H9 (cell line): ENCODE data around the gene NKX2-2. TPM values are rescaled to one million over a fixed set of nuclear protein-coding genes. Genes with fewer than 3 reads are reported as not detected.

Experiments used
- DNase-seq: peaks from one replicate; pipeline ENCODE4 v3.0.0-alpha.2; 2017
- H2AFZ ChIP-seq: one replicate; pipeline ENCODE4 v1.6.1; 2013; ENCODE audit warnings: mild to moderate bottlenecking, low read length, control low read depth, moderate library complexity
- H2AK5ac ChIP-seq: 2 replicates; pipeline ENCODE4 v1.6.1; 2013; ENCODE audit warnings: low read length, control low read depth, mixed read lengths; ENCODE audit not compliant: insufficient read length
- H2BK120ac ChIP-seq: one replicate; pipeline ENCODE4 v1.6.1; 2013; ENCODE audit warnings: low read depth, mild to moderate bottlenecking, low read length, control low read depth, inconsistent platforms; ENCODE audit not compliant: poor library complexity, severe bottlenecking
- H2BK12ac ChIP-seq: 2 replicates; pipeline ENCODE4 v1.6.1; 2013; ENCODE audit warnings: low read length, control low read depth, mixed read lengths, low read depth; ENCODE audit not compliant: insufficient read length
- H2BK15ac ChIP-seq: 2 replicates; pipeline ENCODE4 v1.6.1; 2013; ENCODE audit warnings: low read depth, low read length, control low read depth
- H2BK20ac ChIP-seq: one replicate; pipeline ENCODE4 v1.6.1; 2013; ENCODE audit warnings: low read depth, mild to moderate bottlenecking, low read length, control low read depth, inconsistent platforms; ENCODE audit not compliant: poor library complexity, severe bottlenecking
- H2BK5ac ChIP-seq: 2 replicates; pipeline ENCODE4 v1.6.1; 2013; ENCODE audit warnings: low read length, control low read depth, mixed read lengths; ENCODE audit not compliant: insufficient read length
- H3K14ac ChIP-seq: 2 replicates; pipeline ENCODE4 v1.6.1; 2013; ENCODE audit warnings: low read length, control low read depth; ENCODE audit not compliant: insufficient read depth
- H3K18ac ChIP-seq: 2 replicates; pipeline ENCODE4 v1.6.1; 2013; ENCODE audit warnings: low read depth, mild to moderate bottlenecking, mixed read lengths, low read length, control low read depth; ENCODE audit not compliant: insufficient read length
- H3K23ac ChIP-seq: 2 replicates; pipeline ENCODE4 v1.6.1; 2013; ENCODE audit warnings: low read length, control low read depth, mixed read lengths, low read depth; ENCODE audit not compliant: insufficient read length
- H3K23me2 ChIP-seq: 2 replicates; pipeline ENCODE4 v1.6.1; 2013; ENCODE audit warnings: low read depth, mild to moderate bottlenecking, mixed read lengths, low read length, control low read depth; ENCODE audit not compliant: insufficient read length, poor library complexity, severe bottlenecking
- H3K27ac ChIP-seq: 2 replicates; pipeline ENCODE4 v1.5.1; 2013; ENCODE audit warnings: low read length, control low read depth, mixed read lengths, low read depth; ENCODE audit not compliant: insufficient read length
- H3K27me3 ChIP-seq: 2 replicates; pipeline ENCODE4 v1.6.1; 2013; ENCODE audit warnings: low read length, control low read depth, inconsistent platforms; ENCODE audit not compliant: insufficient read depth
- H3K4ac ChIP-seq: 2 replicates; pipeline ENCODE4 v1.6.1; 2013; ENCODE audit warnings: low read depth, mild to moderate bottlenecking, control low read depth, inconsistent platforms, low read length, moderate library complexity
- H3K4me1 ChIP-seq: 2 replicates; pipeline ENCODE4 v1.6.1; 2013; ENCODE audit warnings: low read length, control low read depth, inconsistent platforms; ENCODE audit not compliant: insufficient read depth
- H3K4me2 ChIP-seq: 2 replicates; pipeline ENCODE4 v1.6.1; 2013; ENCODE audit warnings: low read length, control low read depth, mixed read lengths; ENCODE audit not compliant: insufficient read length, insufficient read depth
- H3K56ac ChIP-seq: 2 replicates; pipeline ENCODE4 v1.6.1; 2013; ENCODE audit warnings: low read depth, mild to moderate bottlenecking, mixed read lengths, low read length, control low read depth; ENCODE audit not compliant: insufficient read length
- H3K79me1 ChIP-seq: 2 replicates; pipeline ENCODE4 v1.6.1; 2013; ENCODE audit warnings: low read depth, mild to moderate bottlenecking, moderate library complexity, low read length, control low read depth, inconsistent platforms; ENCODE audit not compliant: insufficient read depth, poor library complexity, severe bottlenecking
- H3K79me2 ChIP-seq: 2 replicates; pipeline ENCODE4 v1.6.1; 2013; ENCODE audit warnings: low read length, control low read depth, inconsistent platforms; ENCODE audit not compliant: insufficient read depth
- H3K9ac ChIP-seq: 2 replicates; pipeline ENCODE4 v1.6.1; 2013; ENCODE audit warnings: low read length, control low read depth, mixed read lengths; ENCODE audit not compliant: insufficient read length; ENCODE audit errors: extremely low read depth
- H3K9me3 ChIP-seq: one replicate; pipeline ENCODE4 v1.6.1; 2013; ENCODE audit warnings: low read depth, low read length, inconsistent platforms; ENCODE audit not compliant: control insufficient read depth
- H3T11ph ChIP-seq: one replicate; pipeline ENCODE4 v1.6.1; 2013; ENCODE audit warnings: mild to moderate bottlenecking, low read length, control low read depth, inconsistent platforms
- H4K20me1 ChIP-seq: one replicate; pipeline ENCODE4 v1.6.1; 2013; ENCODE audit not compliant: control insufficient read depth, insufficient read length, insufficient read depth
- H4K5ac ChIP-seq: 2 replicates; pipeline ENCODE4 v1.6.1; 2013; ENCODE audit warnings: low read depth, mild to moderate bottlenecking, mixed read lengths, low read length, control low read depth; ENCODE audit not compliant: insufficient read length
- H4K8ac ChIP-seq: replicated peaks from 2 replicates; pipeline ENCODE4 v1.6.1; 2013; ENCODE audit warnings: low read length, control low read depth, mixed read lengths, low read depth; ENCODE audit not compliant: insufficient read length
- H4K91ac ChIP-seq: 2 replicates; pipeline ENCODE4 v1.6.1; 2013; ENCODE audit warnings: low read depth, mild to moderate bottlenecking, moderate library complexity, mixed read lengths, low read length, control low read depth; ENCODE audit not compliant: insufficient read length
- H3K27ac Mint-ChIP-seq, 3 experiments: 2 replicates in 2 of 3; 3 replicates in 1 of 3; pipeline ENCODE4 v1.8.0; 2020 to 2021; ENCODE audit warnings: mixed read lengths in 3 of 3, mild to moderate bottlenecking in 1 of 3, moderate library complexity in 1 of 3
- H3K27me3 Mint-ChIP-seq: 2 replicates; pipeline ENCODE4 v1.8.0; 2021; ENCODE audit warnings: low read depth, mild to moderate bottlenecking, moderate library complexity, mixed read lengths
- H3K36me3 Mint-ChIP-seq, 3 experiments: 2 replicates in 2 of 3; 3 replicates in 1 of 3; pipeline ENCODE4 v1.8.0; 2020 to 2021; ENCODE audit warnings: low read depth in 3 of 3, mixed read lengths in 3 of 3; ENCODE audit not compliant: insufficient read depth in 1 of 3
- H3K4me1 Mint-ChIP-seq, 2 experiments: 2 replicates each; pipeline ENCODE4 v1.8.0; 2020; ENCODE audit warnings: mixed read lengths in 2 of 2
- H3K4me3 Mint-ChIP-seq, 2 experiments: 2 replicates in 1 of 2; 3 replicates in 1 of 2; pipeline ENCODE4 v1.8.0; 2020 to 2021; ENCODE audit warnings: mild to moderate bottlenecking in 2 of 2, mixed read lengths in 2 of 2, moderate library complexity in 1 of 2
- H3K9me3 Mint-ChIP-seq, 2 experiments: 2 replicates in 1 of 2; 3 replicates in 1 of 2; pipeline ENCODE4 v1.8.0; 2020; ENCODE audit warnings: mild to moderate bottlenecking in 2 of 2, mixed read lengths in 2 of 2, moderate library complexity in 1 of 2
- WGBS: extraction: QIAGEN DNeasy Blood & Tissue Kit; methylation state at CpG from one replicate; pipeline ENCODE4 v1.1.7; 2013; ENCODE audit warnings: missing lambda C conversion rate, low lambda C conversion rate, mixed read lengths; ENCODE audit not compliant: insufficient read length; ENCODE audit errors: extremely low coverage; 5-methylcytosine and 5-hydroxymethylcytosine counted together
- total RNA-seq: library from RNA; stranded (reverse); gene quantifications from 2 replicates; pipeline ENCODE4 v1.2.1, GENCODE V29; 2021
- TF ChIP-seq, protein P1 (sequence below): fragments of 200-600 bp; sonication (generic); conservative IDR thresholded peaks from 3 replicates; pipeline ENCODE4 v1.8.0; 2021; ENCODE audit warnings: antibody characterized with exemption, mild to moderate bottlenecking

NKX2-2 gene
- total RNA-seq, 1 experiment from 2014 or later, result not detected

DNA sequence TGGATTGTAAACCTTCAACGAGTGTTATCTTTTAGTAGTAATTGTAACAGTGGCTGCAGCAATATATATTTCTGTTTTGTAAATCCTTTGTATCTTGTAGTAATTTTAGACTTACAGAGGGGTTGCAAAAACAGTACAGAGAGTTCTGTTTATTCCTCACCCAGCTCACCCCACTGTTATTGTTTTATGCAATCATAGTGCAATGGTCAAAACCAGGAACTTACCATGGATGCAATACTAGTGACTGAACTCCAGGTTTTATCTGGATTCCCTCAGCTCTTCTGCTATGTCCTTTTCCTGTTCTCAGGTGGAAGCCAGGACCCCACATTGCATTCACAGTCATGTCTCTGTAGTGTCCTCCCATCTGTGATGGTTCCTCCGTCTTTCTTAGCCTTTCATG is 42.5 kb upstream of the NKX2-2 start:
- Histone ChIP-seq H3K79me1 (no peaks in the 10 kb centered on the region), H3K4me2 (no peak overlapping the region), H3K27me3 (no peaks in the 10 kb centered on the region), H3K14ac (no peak overlapping the region), H3K79me2 (no peaks in the 10 kb centered on the region), H2BK15ac (no peak overlapping the region), H3K56ac (no peak overlapping the region), H2BK5ac (no peak overlapping the region), H4K8ac (no peak overlapping the region), H2AFZ (no peak overlapping the region), H2BK12ac (no peak overlapping the region), H4K5ac (no peak overlapping the region), H3K4me1 (peaks cover 7% of the 10 kb centered on the region; the same call in 1 of the 2 replicates), H3K9me3 (no peaks in the 10 kb centered on the region), H3T11ph (no peak overlapping the region), H3K27ac (no peak overlapping the region), H4K20me1 (no peaks in the 10 kb centered on the region), H2AK5ac (no peak overlapping the region), H2BK20ac (no peak overlapping the region), H2BK120ac (no peak overlapping the region), H3K18ac (no peak overlapping the region), H3K23ac (no peak overlapping the region), H3K4ac (no peak overlapping the region), H3K23me2 (no peaks in the 10 kb centered on the region), H4K91ac (no peak overlapping the region), H3K9ac (no peak overlapping the region)
- peaks cover 9 to 16% of the 10 kb centered on the region in 2 experiments for H3K4me1 Mint-ChIP-seq
- no peak overlapping the region for H3K27ac Mint-ChIP-seq
- WGBS, result no CpG with 5 or more reads among the region's 2 CpGs
- no peak for DNase-seq
- TF ChIP-seq, protein P1, sequence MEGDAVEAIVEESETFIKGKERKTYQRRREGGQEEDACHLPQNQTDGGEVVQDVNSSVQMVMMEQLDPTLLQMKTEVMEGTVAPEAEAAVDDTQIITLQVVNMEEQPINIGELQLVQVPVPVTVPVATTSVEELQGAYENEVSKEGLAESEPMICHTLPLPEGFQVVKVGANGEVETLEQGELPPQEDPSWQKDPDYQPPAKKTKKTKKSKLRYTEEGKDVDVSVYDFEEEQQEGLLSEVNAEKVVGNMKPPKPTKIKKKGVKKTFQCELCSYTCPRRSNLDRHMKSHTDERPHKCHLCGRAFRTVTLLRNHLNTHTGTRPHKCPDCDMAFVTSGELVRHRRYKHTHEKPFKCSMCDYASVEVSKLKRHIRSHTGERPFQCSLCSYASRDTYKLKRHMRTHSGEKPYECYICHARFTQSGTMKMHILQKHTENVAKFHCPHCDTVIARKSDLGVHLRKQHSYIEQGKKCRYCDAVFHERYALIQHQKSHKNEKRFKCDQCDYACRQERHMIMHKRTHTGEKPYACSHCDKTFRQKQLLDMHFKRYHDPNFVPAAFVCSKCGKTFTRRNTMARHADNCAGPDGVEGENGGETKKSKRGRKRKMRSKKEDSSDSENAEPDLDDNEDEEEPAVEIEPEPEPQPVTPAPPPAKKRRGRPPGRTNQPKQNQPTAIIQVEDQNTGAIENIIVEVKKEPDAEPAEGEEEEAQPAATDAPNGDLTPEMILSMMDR, result no peak
- H3K27me3 Mint-ChIP-seq, result peaks cover 5% of the 10 kb centered on the region; the same call in 1 of the 2 replicates
- no peaks in the 10 kb centered on the region; a peak in 1 of 7 replicates for H3K36me3 Mint-ChIP-seq
- H3K9me3 Mint-ChIP-seq, result no peaks in the 10 kb centered on the region
- H3K4me3 Mint-ChIP-seq, result no peak overlapping the region
